GM19240 (cell line): ENCODE measurements around the gene AHR.
"Not testable (repeated sequence)": the region's sequence is repeated elsewhere in the genome, so short reads cannot be mapped to it uniquely, and the experiment has no call there.

Experiments
- DNase-seq: peaks from one replicate; pipeline ENCODE4 v3.0.0; 2011; ENCODE audit warnings: low spot score; ENCODE audit not compliant: insufficient read length

AHR gene

GRCh38 chr7:17336168-17336567 is 37.7 kb downstream of the AHR start:
- DNase-seq, result no peak

- no peak for DNase-seq
Observed at GRCh38 chr7:17339139-17339538, 40.7 kb downstream of the AHR start.

- DNase-seq, result no peak
Observed at GRCh38 chr7:17339952-17340351, 41.5 kb downstream of the AHR start.

GRCh38 chr7:17340655-17341054 is 42.2 kb downstream of the AHR start:
- DNase-seq, result no peak

GRCh38 chr7:17342756-17343155 is 44.3 kb downstream of the AHR start:
- no peak for DNase-seq

- no peak for DNase-seq
Observed at GRCh38 chr7:17347401-17347800, 48.9 kb downstream of the AHR start.

- DNase-seq, result not testable (repeated sequence)
Observed at GRCh38 chr7:17348932-17349331, 50.5 kb downstream of the AHR start.

GRCh38 chr7:17350321-17350720 is 51.9 kb downstream of the AHR start:
- not testable (repeated sequence) for DNase-seq

- DNase-seq, result not testable (repeated sequence)
Observed at GRCh38 chr7:17353650-17354419, 55.4 kb downstream of the AHR start.

- no peak for DNase-seq
Observed at GRCh38 chr7:17354473-17354872, 56.0 kb downstream of the AHR start.

- DNase-seq, result no peak
Observed at GRCh38 chr7:17355050-17355449, 56.6 kb downstream of the AHR start.

GRCh38 chr7:17357952-17358351 is 59.5 kb downstream of the AHR start:
- no peak for DNase-seq

- DNase-seq, result no peak
Observed at GRCh38 chr7:17359610-17360009, 61.2 kb downstream of the AHR start.

GRCh38 chr7:17362439-17363105 is 64.1 kb downstream of the AHR start:
- DNase-seq, result no peak

GRCh38 chr7:17364671-17365070 is 66.2 kb downstream of the AHR start:
- DNase-seq, result no peak

- no peak for DNase-seq
Observed at GRCh38 chr7:17365775-17366174, 67.3 kb downstream of the AHR start.

- no peak for DNase-seq
Observed at GRCh38 chr7:17367502-17367901, 69.0 kb downstream of the AHR start.

GRCh38 chr7:17368856-17369524 is 70.5 kb downstream of the AHR start:
- DNase-seq, result no peak

GRCh38 chr7:17369691-17370426 is 71.4 kb downstream of the AHR start:
- DNase-seq, result no peak

- DNase-seq, result no peak
Observed at GRCh38 chr7:17370901-17371585, 72.6 kb downstream of the AHR start.
